Activated CD8-positive, alpha-beta memory T cell treated with anti-CD3 and anti-CD28 coated beads for 4 hours (primary cell): Measurements from ENCODE around the gene HERPUD2.

Experiments used
- DNase-seq, 2 donors: peaks; one replicate each; pipeline ENCODE4 v3.0.0-alpha.2; 2020; ENCODE audit warnings: low read depth in 2 of 2

HERPUD2 gene

GRCh38 chr7:35694784-35695472 lies at the start of gene HERPUD2:
HERPUD2 (minus strand) TSS chr7:35695135; CDS start chr7:35694330, 805 bp downstream.
- DNase-seq: peak; percentile 81 to 82

GRCh38 chr7:35738889-35739288 lies 44.0 kb upstream of the HERPUD2 start:
- no peak for DNase-seq

DNA sequence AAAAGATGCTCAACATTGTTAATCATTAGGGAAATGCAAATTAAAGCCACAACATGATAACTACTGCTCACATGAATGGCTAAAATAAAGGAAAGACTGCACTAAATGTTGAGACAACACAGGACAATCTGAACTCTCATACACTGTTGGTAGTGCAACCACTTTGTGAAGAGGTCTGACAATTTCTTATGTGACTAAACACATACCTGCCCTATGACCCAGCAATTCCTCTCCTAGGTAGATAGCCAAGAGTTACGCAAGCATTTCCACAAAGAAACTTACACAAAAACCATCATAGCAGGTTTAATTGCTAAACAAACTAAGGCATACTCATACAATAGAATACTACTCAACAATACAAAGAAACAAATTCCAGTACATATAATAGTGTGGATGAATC lies 41.8 kb upstream of the HERPUD2 start:
- DNase-seq: no peak

DNA sequence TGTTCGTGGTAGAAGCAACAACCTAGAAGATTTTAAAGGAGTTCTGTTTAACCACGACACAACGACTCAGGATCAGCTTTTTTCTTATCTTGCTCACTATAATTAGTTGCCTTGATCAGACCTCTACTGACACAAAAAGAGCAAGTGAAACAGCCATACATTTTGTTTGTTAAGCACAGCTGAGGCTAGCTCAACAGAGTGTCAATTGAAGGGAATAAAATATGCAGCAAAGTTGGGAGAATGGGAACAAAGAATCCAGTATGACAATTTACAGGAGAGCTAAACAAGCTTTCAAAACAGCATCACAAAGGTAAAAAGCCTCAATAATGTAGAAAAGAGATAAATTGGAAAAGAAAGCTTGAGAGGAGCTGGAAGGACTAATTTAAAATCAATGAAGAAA lies 40.5 kb upstream of the HERPUD2 start:
- DNase-seq: no peak

DNA sequence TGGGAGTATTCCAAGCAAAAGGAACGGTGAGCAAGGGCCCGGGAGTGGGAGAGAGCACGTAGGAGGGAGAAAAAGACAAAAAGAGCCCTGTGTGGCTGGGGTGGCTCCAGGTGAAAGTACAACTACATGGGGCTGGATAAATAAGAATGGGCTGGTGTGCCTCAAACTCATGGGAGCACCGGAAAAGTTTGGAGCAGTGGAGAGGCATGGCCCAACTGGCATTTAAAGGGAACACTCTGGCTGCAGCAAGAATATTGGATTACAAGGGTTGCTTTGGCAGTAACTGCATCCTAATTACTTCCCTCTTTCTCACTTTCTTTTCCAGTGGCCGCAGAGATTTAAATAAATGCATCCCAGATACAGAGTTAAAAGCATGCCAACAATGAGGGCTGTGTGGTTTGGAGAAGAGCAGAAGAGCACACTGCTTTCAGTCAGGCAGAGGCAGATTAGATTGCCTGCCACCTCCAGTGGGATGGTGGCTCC lies 39.1 kb upstream of the HERPUD2 start:
- no peak for DNase-seq

DNA sequence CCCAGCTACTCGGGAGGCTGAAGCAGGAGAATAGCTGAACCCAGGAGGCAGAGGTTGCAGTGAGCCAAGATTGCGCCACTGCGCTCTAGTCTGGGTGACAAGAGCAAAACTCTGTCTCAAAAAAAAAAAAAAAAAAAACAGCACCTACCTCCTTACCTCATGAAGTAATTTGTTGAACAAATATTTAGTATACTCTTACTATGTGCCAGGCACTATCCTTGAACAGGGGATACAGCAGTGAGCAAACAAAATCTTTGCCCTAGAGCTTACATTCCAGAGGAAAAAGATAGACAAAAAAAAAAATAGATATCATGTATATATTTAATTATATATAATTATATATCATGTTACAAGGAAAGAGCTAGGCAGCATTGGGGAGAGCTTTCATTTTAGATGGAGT lies 36.4 kb upstream of the HERPUD2 start:
- no peak for DNase-seq

DNA sequence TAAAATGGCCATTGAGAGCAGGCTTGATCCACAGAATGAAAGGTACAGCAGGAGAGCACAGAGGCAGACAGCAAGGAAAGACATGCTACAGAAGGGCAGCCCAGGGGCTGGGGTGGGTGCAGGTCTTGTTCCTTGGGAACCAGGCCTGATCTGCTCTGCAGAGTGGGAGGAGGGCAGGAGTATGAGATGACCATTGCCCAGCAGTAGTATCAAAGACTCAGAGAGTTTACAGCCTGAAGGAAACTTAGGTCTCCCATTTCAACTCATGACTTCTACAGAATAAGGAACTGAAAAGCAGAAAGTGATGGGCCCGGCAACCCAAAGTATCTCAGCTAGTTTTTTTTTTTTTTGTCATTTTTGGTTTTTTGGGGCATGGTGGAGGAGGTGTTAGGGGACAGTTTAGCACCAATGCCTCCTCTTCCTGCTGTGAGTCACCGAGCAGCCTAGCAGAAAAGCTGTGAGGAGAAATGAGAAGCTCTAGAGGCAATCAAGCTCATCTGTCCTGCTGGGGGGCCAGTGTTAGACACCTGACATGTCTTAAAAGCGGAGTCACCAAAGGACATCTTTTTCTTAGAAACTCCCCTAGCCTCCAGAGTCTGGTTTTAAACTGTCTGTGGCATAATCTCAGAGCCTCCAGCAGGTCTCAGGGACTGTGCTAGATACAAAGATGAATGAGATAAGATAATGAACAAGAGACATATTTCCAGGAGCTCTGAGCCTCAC lies 34.3 kb upstream of the HERPUD2 start:
- DNase-seq: no peak

DNA sequence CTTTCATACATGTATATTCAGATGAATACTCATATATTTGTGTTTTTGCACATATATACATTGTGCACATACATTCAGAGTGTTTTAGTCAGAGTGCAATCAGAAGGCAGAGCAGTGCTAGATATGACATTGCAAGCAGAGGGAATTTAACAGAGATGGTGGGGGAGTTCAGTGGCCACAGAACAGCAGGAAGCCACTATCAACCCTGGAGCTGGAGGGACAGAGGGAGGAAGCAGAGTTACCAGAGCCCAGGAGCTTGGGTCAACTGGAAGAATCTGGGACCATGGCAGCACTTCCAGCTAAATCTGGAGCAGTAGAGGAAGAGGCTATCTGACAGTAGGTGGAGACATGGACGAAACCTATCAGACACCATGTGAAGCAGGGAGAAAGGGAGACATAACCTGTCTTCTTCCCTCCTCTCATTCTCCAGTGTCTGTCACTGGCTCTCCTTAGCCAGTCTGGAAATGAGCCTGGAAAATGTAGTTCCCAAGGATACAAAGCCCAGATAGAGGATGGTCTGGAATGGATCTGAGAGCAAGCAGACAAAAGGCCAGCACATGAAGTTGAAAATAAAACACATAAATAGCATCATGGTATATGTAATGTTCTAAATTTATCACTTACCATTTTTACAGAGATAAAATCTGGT lies 33.6 kb upstream of the HERPUD2 start:
- no peak for DNase-seq

- no peak for DNase-seq
Measured at GRCh38 chr7:35727571-35727970, 32.6 kb upstream of the HERPUD2 start.

DNA sequence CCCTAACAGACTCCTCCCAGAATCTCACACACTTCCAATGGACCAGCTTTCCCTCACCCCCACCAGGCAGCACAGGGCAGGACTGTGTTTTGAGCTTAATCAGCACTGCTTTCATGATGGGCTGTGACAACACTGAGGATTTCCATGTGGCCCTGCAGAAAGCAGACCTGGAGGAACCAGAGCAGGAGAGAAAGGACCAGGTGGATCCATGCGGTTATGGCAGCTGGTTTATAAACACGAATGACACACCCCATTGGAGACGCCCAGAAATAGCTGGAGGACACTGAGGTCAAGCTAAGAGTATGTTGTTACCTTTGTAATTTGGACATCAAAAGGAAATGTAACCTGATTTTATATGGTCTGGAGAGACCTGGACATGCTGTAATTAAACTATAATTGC lies 31.7 kb upstream of the HERPUD2 start:
- DNase-seq: no peak

- DNase-seq: peak in 1 of 2 donors; percentile 27
Measured at GRCh38 chr7:35725280-35725680, 30.3 kb upstream of the HERPUD2 start.

- DNase-seq: no peak
Measured at GRCh38 chr7:35723011-35723410, 28.1 kb upstream of the HERPUD2 start.

GRCh38 chr7:35722054-35722849 lies 27.3 kb upstream of the HERPUD2 start:
- no peak for DNase-seq

DNA sequence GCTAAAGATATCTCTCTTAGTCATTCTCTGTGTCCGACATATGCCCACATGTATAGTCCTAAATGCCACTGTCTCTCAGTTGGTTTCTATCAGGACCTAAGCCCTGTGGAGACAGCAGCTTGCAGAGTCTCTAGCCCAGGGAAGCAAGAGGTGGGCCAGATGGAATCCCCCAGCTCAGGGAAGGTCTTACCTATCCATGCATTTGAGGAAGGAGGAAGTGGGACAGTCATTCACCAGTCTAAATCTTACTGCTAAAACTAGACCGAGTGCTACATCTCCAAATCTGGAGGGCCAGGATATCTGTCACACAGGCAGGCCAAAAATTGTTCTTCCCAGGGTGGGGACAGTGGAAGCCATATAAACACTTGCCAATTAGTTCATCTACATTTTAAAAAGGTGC lies 26.4 kb upstream of the HERPUD2 start:
- no peak for DNase-seq

DNA sequence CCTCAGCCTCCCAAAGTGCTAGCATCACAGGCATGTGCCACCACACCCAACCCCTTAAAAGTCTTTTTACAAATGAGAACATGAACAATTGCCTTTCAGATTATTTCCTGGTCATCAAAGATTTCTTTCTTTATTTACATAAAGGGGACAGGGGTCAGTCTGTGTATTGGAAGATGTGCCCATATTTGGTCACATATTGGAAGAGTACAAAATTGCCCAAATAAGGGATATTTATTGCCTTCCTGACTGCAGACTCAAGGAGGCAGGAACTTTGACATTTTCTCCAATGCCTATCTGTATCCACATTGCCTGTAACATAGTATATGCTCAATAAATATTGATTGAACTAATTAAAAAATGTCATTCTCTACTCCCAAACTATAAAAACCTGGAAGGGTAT lies 25.9 kb upstream of the HERPUD2 start:
- DNase-seq: no peak

DNA sequence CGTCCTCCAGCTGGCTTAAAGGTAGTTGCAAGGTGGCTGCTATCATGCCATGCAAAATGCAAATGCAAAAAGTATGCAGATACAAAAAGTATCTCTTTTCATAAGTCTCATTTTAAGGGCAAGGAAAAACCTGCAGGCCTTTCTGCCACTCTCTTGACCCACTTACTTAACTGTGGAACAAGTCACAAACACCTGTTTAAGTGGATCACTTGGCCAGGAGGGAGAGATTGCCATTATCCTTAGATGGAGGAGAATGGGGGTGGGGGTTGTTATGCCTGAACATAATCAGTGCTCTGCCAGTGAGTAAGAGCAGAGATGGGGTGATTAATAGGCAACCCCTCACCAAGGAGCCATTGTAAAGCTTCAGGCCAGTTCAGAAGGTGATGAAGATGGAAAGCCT lies 25.1 kb upstream of the HERPUD2 start:
- DNase-seq: no peak

DNA sequence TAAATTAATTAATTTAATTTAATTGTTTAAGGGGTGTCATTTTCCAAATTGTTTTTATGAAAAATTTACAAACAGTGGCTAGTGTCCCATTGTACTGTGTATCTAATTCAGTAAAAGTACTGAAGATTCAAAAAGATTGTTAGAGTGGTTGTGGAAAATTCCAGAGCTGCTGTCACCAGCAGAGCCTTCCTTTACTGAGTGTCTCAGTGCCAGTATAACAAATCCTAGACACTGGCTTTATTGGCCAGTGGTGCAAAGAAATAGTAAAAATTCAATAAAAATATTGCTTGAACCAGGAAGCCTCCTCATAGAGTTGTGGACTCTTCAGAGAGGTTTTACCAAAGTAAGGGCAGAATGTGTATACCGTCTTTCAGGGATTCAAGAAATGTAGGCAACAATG lies 23.1 kb upstream of the HERPUD2 start:
- no peak for DNase-seq

GRCh38 chr7:35717516-35717915 lies 22.6 kb upstream of the HERPUD2 start:
- DNase-seq: no peak

- DNase-seq: no peak
Measured at GRCh38 chr7:35717013-35717412, 22.1 kb upstream of the HERPUD2 start.

- no peak for DNase-seq
Measured at GRCh38 chr7:35716038-35716803, 21.3 kb upstream of the HERPUD2 start.

DNA sequence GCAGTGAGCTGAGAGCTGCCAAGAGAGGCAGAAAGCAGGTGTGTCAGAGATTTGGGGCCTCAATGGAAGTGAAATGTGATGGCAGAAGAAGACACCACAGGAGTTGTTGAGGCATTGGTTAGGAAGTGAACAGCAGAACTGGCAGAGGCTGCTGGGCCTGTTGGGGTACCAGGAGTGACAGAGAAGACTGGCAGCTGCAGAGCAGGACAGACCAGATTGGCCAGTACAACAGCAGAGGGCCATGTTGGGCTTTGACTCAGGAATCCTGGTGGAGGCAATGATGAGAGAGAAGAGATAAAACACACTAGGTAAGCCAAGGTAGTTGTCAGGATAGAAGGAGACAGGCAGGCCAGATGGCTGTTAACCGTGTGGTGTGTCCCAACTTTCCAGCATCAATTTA lies 19.9 kb upstream of the HERPUD2 start:
- DNase-seq: no peak
